LHCN-M2 (cell line): ENCODE data around the gene KIRREL3. TPM values are rescaled to one million over a fixed set of nuclear protein-coding genes. Genes with fewer than 3 reads are reported as not detected.
A peak's percentile ranks its signal among the peaks of the same experiment; 100 is the strongest.

Source experiments
- DNase-seq: peaks from one replicate; pipeline ENCODE4 v3.0.0-alpha.2; 2012; ENCODE audit warnings: low read depth
- total RNA-seq: library from RNA; depleted of rRNA; stranded (reverse); fragments of >200 nt; gene quantifications from 2 replicates; pipeline ENCODE4 v1.2.3, GENCODE V29; 2014

Gene KIRREL3
- total RNA-seq, 1 experiment from 2014 or later = 2.1 TPM

GRCh38 chr11:126542334-126543015 lies 458.1 kb downstream of the KIRREL3 start:
- DNase-seq = no peak

- no peak for DNase-seq
Measured at GRCh38 chr11:126538071-126538470, 462.5 kb downstream of the KIRREL3 start.

GRCh38 chr11:126537492-126537891 lies 463.1 kb downstream of the KIRREL3 start:
- DNase-seq = no peak

- DNase-seq = no peak
Measured at GRCh38 chr11:126534141-126534805, 466.3 kb downstream of the KIRREL3 start.

GRCh38 chr11:126533560-126533959 lies 467.0 kb downstream of the KIRREL3 start:
- DNase-seq = no peak

- DNase-seq = no peak
Measured at GRCh38 chr11:126530416-126530815, 470.2 kb downstream of the KIRREL3 start.

GRCh38 chr11:126529037-126529436 lies 471.5 kb downstream of the KIRREL3 start:
- no peak for DNase-seq

- DNase-seq = no peak
Measured at GRCh38 chr11:126528075-126528474, 472.5 kb downstream of the KIRREL3 start.

- no peak for DNase-seq
Measured at GRCh38 chr11:126527651-126528050, 472.9 kb downstream of the KIRREL3 start.

GRCh38 chr11:126526471-126526870 lies 474.1 kb downstream of the KIRREL3 start:
- DNase-seq = no peak

- no peak for DNase-seq
Measured at GRCh38 chr11:126525702-126526101, 474.9 kb downstream of the KIRREL3 start.

GRCh38 chr11:126525216-126525615 lies 475.4 kb downstream of the KIRREL3 start:
- no peak for DNase-seq

- no peak for DNase-seq
Measured at GRCh38 chr11:126523441-126524205, 476.9 kb downstream of the KIRREL3 start.

- DNase-seq = no peak
Measured at GRCh38 chr11:126522606-126523005, 478.0 kb downstream of the KIRREL3 start.

- no peak for DNase-seq
Measured at GRCh38 chr11:126522152-126522551, 478.4 kb downstream of the KIRREL3 start.

- no peak for DNase-seq
Measured at GRCh38 chr11:126521196-126521595, 479.4 kb downstream of the KIRREL3 start.

- peak; percentile 22 for DNase-seq
Measured at GRCh38 chr11:126519764-126520734, 480.5 kb downstream of the KIRREL3 start.

GRCh38 chr11:126518972-126519690 lies 481.4 kb downstream of the KIRREL3 start:
- no peak for DNase-seq

GRCh38 chr11:126518071-126518971 lies 482.2 kb downstream of the KIRREL3 start:
- no peak for DNase-seq

- no peak for DNase-seq
Measured at GRCh38 chr11:126515501-126515900, 485.1 kb downstream of the KIRREL3 start.
